Brain microvascular endothelial cell (primary cell): ENCODE measurements around the gene TRAPPC14.
"Not testable (repeated sequence)": the region's sequence is repeated elsewhere in the genome, so short reads cannot be mapped to it uniquely, and the experiment has no call there.

Source experiments
- DNase-seq: peaks from one replicate; pipeline ENCODE4 v3.0.0-alpha.2; 2020
- H3K27ac ChIP-seq: fragments of 250-450 bp; sonication (Bioruptor Pico); 2 replicates; pipeline ENCODE4 v1.5.1; 2020; ENCODE audit warnings: mild to moderate bottlenecking, moderate library complexity
- H3K27me3 ChIP-seq: fragments of 250-450 bp; sonication (Bioruptor Pico); replicated peaks from 2 replicates; pipeline ENCODE4 v1.5.1; 2020; ENCODE audit warnings: mild to moderate bottlenecking
- H3K36me3 ChIP-seq: fragments of 250-450 bp; sonication (Bioruptor Pico); replicated peaks from 2 replicates; pipeline ENCODE4 v1.5.1; 2020; ENCODE audit warnings: mild to moderate bottlenecking
- H3K4me3 ChIP-seq: 2 replicates; pipeline ENCODE4 v1.5.1; 2011; ENCODE audit warnings: low read depth, mild to moderate bottlenecking, control low read depth, low read length, moderate library complexity
- CTCF ChIP-seq: IDR thresholded peaks from 2 replicates; pipeline ENCODE4 v1.5.1; 2011; ENCODE audit warnings: low read depth, mild to moderate bottlenecking, moderate library complexity, low read length, control low read depth, inconsistent platforms; ENCODE audit errors: missing control alignments
- in situ Hi-C: cut with HindIII; loops from 2 replicates; pipeline ENCODE4 v1.10.0; 2017; ENCODE audit warnings: low sequenced_read_pairs, low pct_ligation_motif_present

TRAPPC14 gene

GRCh38 chr7:100158229-100159098 is at the start of gene TRAPPC14:
Gene TRAPPC14, minus strand, starts transcription at chr7:100158723. Its CDS starts 224 bp downstream, at chr7:100158499.
- peaks cover 35% of the 10 kb centered on the region for H3K36me3 ChIP-seq
- H3K27ac ChIP-seq = peak within 1 kb of the TSS; percentile 39
- in situ Hi-C loops = no loop called here
- TF ChIP-seq CTCF = no peak
- peak within 1 kb of the TSS; percentile 64 for H3K4me3 ChIP-seq
- peak; percentile 81 for DNase-seq
- no peaks in the 10 kb centered on the region for H3K27me3 ChIP-seq

- no peaks in the 10 kb centered on the region for H3K36me3 ChIP-seq
- no peak for TF ChIP-seq CTCF
- peaks cover 11% of the 10 kb centered on the region for H3K27me3 ChIP-seq
- no peak overlapping the region for H3K27ac ChIP-seq
- in situ Hi-C loops = no loop called here
- no peak for DNase-seq
- no peak overlapping the region for H3K4me3 ChIP-seq
Measured at GRCh38 chr7:100204454-100204853, 45.9 kb upstream of the TRAPPC14 start.

GRCh38 chr7:100200693-100201092 is 42.2 kb upstream of the TRAPPC14 start:
- H3K4me3 ChIP-seq = no peak overlapping the region
- no peak overlapping the region for H3K27ac ChIP-seq
- in situ Hi-C loops = no loop called here
- H3K36me3 ChIP-seq = no peaks in the 10 kb centered on the region
- TF ChIP-seq CTCF = no peak
- H3K27me3 ChIP-seq = peaks cover 9% of the 10 kb centered on the region
- DNase-seq = no peak

- Histone ChIP-seq H3K27me3 (peaks cover 9% of the 10 kb centered on the region), H3K27ac (no peak overlapping the region), H3K4me3 (no peak overlapping the region), H3K36me3 (no peaks in the 10 kb centered on the region)
- DNase-seq = no peak
- TF ChIP-seq CTCF = no peak
- in situ Hi-C loops = no loop called here
Measured at GRCh38 chr7:100198266-100198665, 39.7 kb upstream of the TRAPPC14 start.

- in situ Hi-C loops, H3K27ac ChIP-seq, H3K36me3 ChIP-seq, H3K27me3 ChIP-seq, H3K4me3 ChIP-seq, DNase-seq: not testable (repeated sequence)
Measured at GRCh38 chr7:100195901-100196322, 37.4 kb upstream of the TRAPPC14 start.

GRCh38 chr7:100195222-100195621 is 36.7 kb upstream of the TRAPPC14 start:
- in situ Hi-C loops = no loop called here
- no peak overlapping the region for H3K27ac ChIP-seq
- no peaks in the 10 kb centered on the region for H3K27me3 ChIP-seq
- TF ChIP-seq CTCF = no peak
- no peak for DNase-seq
- no peaks in the 10 kb centered on the region for H3K36me3 ChIP-seq
- H3K4me3 ChIP-seq = no peak overlapping the region
